ENCODE results near the gene CD2.

- no peak for TF ChIP-seq CTCF (IDR thresholded peaks at IDR 0.05; ENCODE audit: extremely low read depth in 1 of 2, insufficient read depth in 1 of 2, low read depth in 1 of 2, low read length in 2 of 2)
- TF ChIP-seq POLR2A (IDR thresholded peaks at IDR 0.05; ENCODE audit: low read depth, low read length) = no peak
- no peak for TF ChIP-seq MAX (IDR thresholded peaks at IDR 0.05; ENCODE audit: insufficient read depth, insufficient read length)
- no peak for TF ChIP-seq FOS (IDR thresholded peaks at IDR 0.05; ENCODE audit: borderline replicate concordance, insufficient read depth, low read length)
- no peak for TF ChIP-seq POLR2AphosphoS5 (IDR thresholded peaks at IDR 0.05; ENCODE audit: insufficient read depth, low read depth, low read length)
- no peak for TF ChIP-seq JUN (IDR thresholded peaks at IDR 0.05; ENCODE audit: borderline replicate concordance, insufficient read depth, insufficient read length, low read depth)
- no peak for TF ChIP-seq EZH2 (IDR thresholded peaks at IDR 0.05; ENCODE audit: borderline replicate concordance, low read depth, low read length, severe bottlenecking)
Measured at GRCh38 chr1:116732726-116733125, 21.5 kb upstream of the CD2 start.
